ENCODE measurements around the gene TRIM46.
"Not testable (repeated sequence)": the region's sequence is repeated elsewhere in the genome, so short reads cannot be mapped to it uniquely, and the experiment has no call there.

- TF ChIP-seq, protein P1, sequence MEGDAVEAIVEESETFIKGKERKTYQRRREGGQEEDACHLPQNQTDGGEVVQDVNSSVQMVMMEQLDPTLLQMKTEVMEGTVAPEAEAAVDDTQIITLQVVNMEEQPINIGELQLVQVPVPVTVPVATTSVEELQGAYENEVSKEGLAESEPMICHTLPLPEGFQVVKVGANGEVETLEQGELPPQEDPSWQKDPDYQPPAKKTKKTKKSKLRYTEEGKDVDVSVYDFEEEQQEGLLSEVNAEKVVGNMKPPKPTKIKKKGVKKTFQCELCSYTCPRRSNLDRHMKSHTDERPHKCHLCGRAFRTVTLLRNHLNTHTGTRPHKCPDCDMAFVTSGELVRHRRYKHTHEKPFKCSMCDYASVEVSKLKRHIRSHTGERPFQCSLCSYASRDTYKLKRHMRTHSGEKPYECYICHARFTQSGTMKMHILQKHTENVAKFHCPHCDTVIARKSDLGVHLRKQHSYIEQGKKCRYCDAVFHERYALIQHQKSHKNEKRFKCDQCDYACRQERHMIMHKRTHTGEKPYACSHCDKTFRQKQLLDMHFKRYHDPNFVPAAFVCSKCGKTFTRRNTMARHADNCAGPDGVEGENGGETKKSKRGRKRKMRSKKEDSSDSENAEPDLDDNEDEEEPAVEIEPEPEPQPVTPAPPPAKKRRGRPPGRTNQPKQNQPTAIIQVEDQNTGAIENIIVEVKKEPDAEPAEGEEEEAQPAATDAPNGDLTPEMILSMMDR (conservative IDR thresholded peaks at IDR 0.05) = not testable (repeated sequence)
- not testable (repeated sequence) for TF ChIP-seq EZH2 (IDR thresholded peaks at IDR 0.05; ENCODE audit: low read depth)
These were observed 46.7 kb downstream of the TRIM46 start for GRCh38 chr1:155220211-155220965.
